ENCODE results near the gene VMAC.

Gene VMAC

DNA sequence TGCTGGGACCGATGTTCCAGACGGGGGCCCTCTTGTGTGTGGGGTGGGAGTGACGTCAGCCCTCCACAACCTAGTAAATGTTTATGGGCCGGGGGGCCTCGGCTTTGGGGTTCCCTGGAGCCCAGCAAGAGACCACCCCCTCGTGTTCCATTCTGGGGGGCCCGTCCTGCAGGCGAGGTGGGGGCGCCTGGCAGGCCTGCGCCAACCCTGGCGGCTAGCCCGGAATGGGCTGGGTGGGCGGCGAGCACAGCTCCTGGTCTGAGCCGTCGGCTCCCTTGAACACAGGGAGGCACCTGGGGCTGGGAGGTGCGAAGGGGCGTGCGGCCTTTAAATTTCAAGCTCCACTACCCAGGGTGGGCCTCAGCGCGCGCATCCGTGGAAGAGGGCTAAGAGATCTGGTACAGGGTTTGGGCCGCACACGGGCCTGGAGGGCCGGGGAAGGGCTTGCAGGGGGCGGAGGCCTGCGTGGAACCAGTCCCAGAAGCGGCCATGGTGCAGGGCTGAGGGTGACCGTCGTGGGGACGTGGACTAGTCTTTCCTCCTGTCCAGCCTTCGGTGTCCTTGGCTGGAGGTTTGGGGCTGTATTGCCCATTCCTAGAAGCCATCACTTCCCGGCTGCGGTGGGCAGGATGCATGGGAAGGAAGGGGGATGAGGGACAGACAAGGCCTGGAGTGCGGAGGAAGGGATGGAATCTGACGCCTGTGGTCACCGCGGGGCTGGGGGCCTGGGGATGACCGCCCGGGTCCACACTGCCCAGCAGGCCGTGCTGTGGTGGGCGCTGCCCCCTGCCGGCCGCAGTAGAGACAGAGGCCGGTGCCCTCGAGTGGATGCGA lies 12.5 kb upstream of the VMAC start:
- TF ChIP-seq TAF1 (IDR thresholded peaks at IDR 0.05; ENCODE audit: borderline replicate concordance, insufficient read depth, low read length) (no peak), POLR2AphosphoS5 (IDR thresholded peaks at IDR 0.05; ENCODE audit: low read depth, low read length) (no peak), FOXP2 (optimal IDR thresholded peaks at IDR 0.05; ENCODE audit: borderline replicate concordance, extremely low read depth, extremely low read length, insufficient read depth) (no peak), SIN3A (IDR thresholded peaks at IDR 0.05; ENCODE audit: borderline replicate concordance, insufficient read depth, low read length) (no peak)
- TF ChIP-seq, protein P1, sequence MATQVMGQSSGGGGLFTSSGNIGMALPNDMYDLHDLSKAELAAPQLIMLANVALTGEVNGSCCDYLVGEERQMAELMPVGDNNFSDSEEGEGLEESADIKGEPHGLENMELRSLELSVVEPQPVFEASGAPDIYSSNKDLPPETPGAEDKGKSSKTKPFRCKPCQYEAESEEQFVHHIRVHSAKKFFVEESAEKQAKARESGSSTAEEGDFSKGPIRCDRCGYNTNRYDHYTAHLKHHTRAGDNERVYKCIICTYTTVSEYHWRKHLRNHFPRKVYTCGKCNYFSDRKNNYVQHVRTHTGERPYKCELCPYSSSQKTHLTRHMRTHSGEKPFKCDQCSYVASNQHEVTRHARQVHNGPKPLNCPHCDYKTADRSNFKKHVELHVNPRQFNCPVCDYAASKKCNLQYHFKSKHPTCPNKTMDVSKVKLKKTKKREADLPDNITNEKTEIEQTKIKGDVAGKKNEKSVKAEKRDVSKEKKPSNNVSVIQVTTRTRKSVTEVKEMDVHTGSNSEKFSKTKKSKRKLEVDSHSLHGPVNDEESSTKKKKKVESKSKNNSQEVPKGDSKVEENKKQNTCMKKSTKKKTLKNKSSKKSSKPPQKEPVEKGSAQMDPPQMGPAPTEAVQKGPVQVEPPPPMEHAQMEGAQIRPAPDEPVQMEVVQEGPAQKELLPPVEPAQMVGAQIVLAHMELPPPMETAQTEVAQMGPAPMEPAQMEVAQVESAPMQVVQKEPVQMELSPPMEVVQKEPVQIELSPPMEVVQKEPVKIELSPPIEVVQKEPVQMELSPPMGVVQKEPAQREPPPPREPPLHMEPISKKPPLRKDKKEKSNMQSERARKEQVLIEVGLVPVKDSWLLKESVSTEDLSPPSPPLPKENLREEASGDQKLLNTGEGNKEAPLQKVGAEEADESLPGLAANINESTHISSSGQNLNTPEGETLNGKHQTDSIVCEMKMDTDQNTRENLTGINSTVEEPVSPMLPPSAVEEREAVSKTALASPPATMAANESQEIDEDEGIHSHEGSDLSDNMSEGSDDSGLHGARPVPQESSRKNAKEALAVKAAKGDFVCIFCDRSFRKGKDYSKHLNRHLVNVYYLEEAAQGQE (IDR thresholded peaks at IDR 0.05; ENCODE audit: insufficient read depth in 1 of 2, low read depth in 2 of 2, low read length in 2 of 2) = no peak

DNA sequence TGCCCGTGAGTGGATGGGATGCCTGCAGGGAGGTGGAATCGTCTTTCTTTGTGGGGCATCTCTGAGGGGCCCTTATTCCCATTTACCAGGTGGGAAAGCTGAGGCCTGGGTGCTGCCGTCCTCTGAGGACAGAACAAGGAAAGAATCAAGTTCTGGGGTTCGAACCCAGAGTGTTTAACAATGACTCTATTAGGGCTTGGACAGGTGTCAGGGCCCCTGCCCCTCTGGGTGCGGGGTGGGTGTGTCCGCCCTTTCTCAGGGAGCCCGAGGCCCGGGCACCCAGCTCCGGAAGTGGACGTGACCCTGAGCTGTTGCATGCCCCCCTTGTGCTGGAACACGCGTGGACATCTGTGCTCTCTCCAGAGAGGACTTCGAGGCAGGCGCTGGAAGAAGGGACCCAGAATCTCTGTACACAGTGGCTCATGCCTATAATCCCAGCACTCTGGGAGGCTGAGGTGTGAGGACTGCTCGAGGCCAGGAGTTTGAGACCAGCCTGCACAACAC lies 11.8 kb upstream of the VMAC start:
- no peak for TF ChIP-seq TAF1 (IDR thresholded peaks at IDR 0.05; ENCODE audit: borderline replicate concordance, insufficient read depth, low read length)
- TF ChIP-seq POLR2AphosphoS5 (IDR thresholded peaks at IDR 0.05; ENCODE audit: low read depth, low read length) = no peak
- TF ChIP-seq, protein P1 (IDR thresholded peaks at IDR 0.05; ENCODE audit: insufficient read depth in 1 of 2, low read depth in 2 of 2, low read length in 2 of 2) = no peak
- no peak for TF ChIP-seq FOXP2 (optimal IDR thresholded peaks at IDR 0.05; ENCODE audit: borderline replicate concordance, extremely low read depth, extremely low read length, insufficient read depth)
- TF ChIP-seq SIN3A (IDR thresholded peaks at IDR 0.05; ENCODE audit: borderline replicate concordance, insufficient read depth, low read length) = no peak

DNA sequence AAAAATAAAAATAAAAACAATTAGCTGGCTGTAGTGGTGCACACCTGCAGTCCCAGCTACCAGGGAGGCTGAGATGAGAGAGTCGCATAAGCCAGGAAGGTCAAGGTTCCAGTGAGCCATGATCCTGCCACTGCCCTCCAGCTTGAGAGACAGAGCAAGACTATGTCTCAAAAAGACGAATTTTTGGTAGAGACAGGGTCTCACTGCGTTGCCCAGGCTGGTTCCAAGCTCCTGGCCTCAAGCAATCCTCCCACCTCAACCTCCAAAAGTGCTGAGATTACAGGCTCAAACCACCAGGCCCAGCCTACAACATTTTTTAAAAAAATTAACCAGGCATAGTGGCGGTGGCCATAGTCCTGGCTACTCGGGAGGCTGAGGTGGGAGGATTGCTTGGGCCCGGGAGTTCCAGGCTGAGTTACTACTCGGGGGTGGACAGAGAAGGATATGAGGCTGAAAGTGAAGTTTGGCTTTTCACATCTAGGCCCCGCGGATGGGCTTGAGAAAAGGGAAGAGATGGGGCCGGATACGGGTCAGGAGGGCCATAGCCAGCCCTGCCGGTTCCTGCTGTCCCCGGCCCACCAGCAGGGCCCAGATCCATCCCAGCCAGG lies 11.3 kb upstream of the VMAC start:
- TF ChIP-seq FOXP2 (optimal IDR thresholded peaks at IDR 0.05; ENCODE audit: borderline replicate concordance, extremely low read depth, extremely low read length, insufficient read depth) (no peak), POLR2AphosphoS5 (IDR thresholded peaks at IDR 0.05; ENCODE audit: low read depth, low read length) (peak; percentile 19; the same call in 1 of the 2 replicates)

DNA sequence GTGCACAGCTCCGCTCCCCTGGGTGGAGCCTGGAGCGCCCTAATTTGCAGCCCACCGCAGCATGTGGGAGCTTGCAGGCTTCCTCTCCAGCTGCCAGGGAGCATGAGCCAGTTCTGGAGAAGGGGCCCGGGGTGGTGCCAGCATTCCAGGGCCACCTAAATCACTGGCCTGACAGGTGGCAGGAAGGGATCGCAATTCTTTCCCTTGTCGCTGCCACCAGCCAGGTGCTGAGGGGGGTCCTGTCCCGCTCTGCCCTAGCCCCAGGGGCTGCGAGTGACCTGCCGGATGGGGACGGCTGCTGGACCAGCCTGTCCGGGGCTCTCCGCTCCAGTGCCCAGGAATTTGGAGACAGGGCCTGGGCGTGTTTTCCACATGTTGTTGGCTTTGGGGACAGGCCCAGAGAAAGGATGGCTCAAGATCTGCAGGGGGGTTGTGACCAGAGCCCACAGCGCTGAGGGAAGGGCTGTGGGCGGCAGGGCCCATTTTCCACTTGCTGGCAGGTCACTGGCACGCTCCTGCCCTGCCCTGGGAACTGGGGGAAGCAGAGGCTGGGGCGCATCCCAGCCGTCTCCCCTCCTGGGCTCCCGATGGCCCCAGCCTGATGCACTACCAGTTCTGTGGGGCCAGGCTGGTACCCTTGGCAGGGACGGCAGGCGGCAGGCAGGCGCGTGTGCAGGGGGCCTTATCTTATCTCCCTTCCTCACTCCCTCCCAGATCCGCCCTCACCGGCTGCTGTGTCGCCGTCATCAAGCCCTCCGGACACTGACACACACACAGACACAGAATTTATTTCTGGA lies 10.6 kb upstream of the VMAC start:
- TF ChIP-seq FOXP2 (optimal IDR thresholded peaks at IDR 0.05; ENCODE audit: borderline replicate concordance, extremely low read depth, extremely low read length, insufficient read depth) (no peak), POLR2AphosphoS5 (IDR thresholded peaks at IDR 0.05; ENCODE audit: low read depth, low read length) (no peak), SIN3A (IDR thresholded peaks at IDR 0.05; ENCODE audit: borderline replicate concordance, insufficient read depth, low read length) (no peak)

DNA sequence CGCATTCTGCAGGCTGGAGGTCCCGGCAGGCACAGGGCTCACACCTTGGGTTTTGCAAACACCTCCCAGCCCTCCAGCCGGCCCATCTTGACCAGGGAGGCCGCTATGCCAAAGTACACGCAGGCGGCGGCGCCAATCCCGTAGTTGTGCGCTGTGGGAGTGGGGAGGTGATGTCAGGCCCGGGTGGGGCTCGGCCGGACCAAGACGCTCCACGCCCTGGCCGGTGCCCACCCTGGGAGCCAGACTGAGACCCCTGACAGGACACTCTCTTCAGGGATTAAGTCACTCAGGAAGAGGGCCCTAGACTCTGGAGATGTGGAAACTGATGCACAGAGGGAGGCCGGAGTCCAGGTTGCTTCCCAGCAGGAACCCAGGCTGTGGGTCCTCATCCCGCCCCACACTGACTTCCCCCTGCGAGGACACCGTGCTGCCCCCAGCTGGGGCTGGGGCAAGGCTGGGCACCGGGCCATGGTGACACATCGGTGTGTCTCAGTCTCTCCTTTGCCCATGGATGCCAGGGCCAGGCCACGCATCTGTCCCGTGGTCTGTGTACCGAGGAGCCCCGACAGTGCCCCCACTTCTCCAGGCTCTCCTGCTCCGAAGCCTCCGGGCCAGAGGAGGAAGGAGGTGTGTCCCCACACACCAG lies 9.8 kb upstream of the VMAC start:
- TF ChIP-seq POLR2AphosphoS5 (IDR thresholded peaks at IDR 0.05; ENCODE audit: low read depth, low read length) (no peak), TAF1 (IDR thresholded peaks at IDR 0.05; ENCODE audit: borderline replicate concordance, insufficient read depth, low read length) (no peak), FOXP2 (optimal IDR thresholded peaks at IDR 0.05; ENCODE audit: borderline replicate concordance, extremely low read depth, extremely low read length, insufficient read depth) (no peak), SIN3A (IDR thresholded peaks at IDR 0.05; ENCODE audit: borderline replicate concordance, insufficient read depth, low read length) (no peak)
- TF ChIP-seq, protein P1 (IDR thresholded peaks at IDR 0.05; ENCODE audit: insufficient read depth in 1 of 2, low read depth in 2 of 2, low read length in 2 of 2) = no peak

All from PFSK-1 (cell line).